Neural progenitor cell (in vitro differentiated cells): ENCODE measurements around the gene CELF6. TPM values are rescaled to one million over a fixed set of nuclear protein-coding genes. Genes with fewer than 3 reads are reported as not detected.

Experiments
- DNase-seq: peaks from one replicate; pipeline ENCODE4 v3.0.0-alpha.2; 2016; ENCODE audit warnings: low spot score
- H2AFZ ChIP-seq: fragments of 200-600 bp; sonication (generic); replicated peaks from 2 replicates; pipeline ENCODE4 v1.6.1; 2016; ENCODE audit warnings: antibody characterized with exemption
- H3F3A ChIP-seq: fragments of 200-600 bp; sonication (generic); 2 replicates; pipeline ENCODE4 v1.6.1; 2016; ENCODE audit warnings: antibody characterized with exemption, low read depth
- H3K27ac ChIP-seq: fragments of 200-600 bp; sonication (generic); 2 replicates; pipeline ENCODE4 v1.5.1; 2016; ENCODE audit warnings: mild to moderate bottlenecking
- H3K27me3 ChIP-seq: fragments of 200-600 bp; sonication (generic); 2 replicates; pipeline ENCODE4 v1.6.1; 2016; ENCODE audit warnings: mild to moderate bottlenecking, moderate library complexity
- H3K36me3 ChIP-seq: fragments of 200-600 bp; sonication (generic); 2 replicates; pipeline ENCODE4 v1.5.1; 2016
- H3K4me1 ChIP-seq: fragments of 200-600 bp; sonication (generic); 2 replicates; pipeline ENCODE4 v1.6.1; 2016; ENCODE audit warnings: mixed run types
- H3K4me2 ChIP-seq: fragments of 200-600 bp; sonication (generic); 2 replicates; pipeline ENCODE4 v1.6.1; 2016
- H3K4me3 ChIP-seq: fragments of 200-600 bp; sonication (generic); 2 replicates; pipeline ENCODE4 v1.5.1; 2016
- H3K79me2 ChIP-seq: fragments of 200-600 bp; sonication (generic); 2 replicates; pipeline ENCODE4 v1.6.1; 2016; ENCODE audit warnings: low read depth
- H3K9ac ChIP-seq: fragments of 200-600 bp; sonication (generic); 2 replicates; pipeline ENCODE4 v1.6.1; 2016
- H3K9me3 ChIP-seq: fragments of 200-600 bp; sonication (generic); 2 replicates; pipeline ENCODE4 v1.5.1; 2016; ENCODE audit warnings: low read depth
- H4K20me1 ChIP-seq: fragments of 200-600 bp; sonication (generic); 2 replicates; pipeline ENCODE4 v1.6.1; 2016; ENCODE audit warnings: low read depth
- H3K27ac Mint-ChIP-seq: 3 replicates; pipeline ENCODE4 v1.8.0; 2021; ENCODE audit warnings: mixed read lengths
- H3K27me3 Mint-ChIP-seq: 2 replicates; pipeline ENCODE4 v1.8.0; 2022; ENCODE audit warnings: low read depth, mild to moderate bottlenecking, inconsistent platforms, moderate library complexity, mixed read lengths; ENCODE audit not compliant: insufficient read depth
- H3K36me3 Mint-ChIP-seq: 3 replicates; pipeline ENCODE4 v1.8.0; 2021; ENCODE audit warnings: mixed read lengths
- H3K4me1 Mint-ChIP-seq: 3 replicates; pipeline ENCODE4 v1.8.0; 2021; ENCODE audit warnings: mixed read lengths
- H3K4me3 Mint-ChIP-seq: 3 replicates; pipeline ENCODE4 v1.8.0; 2021; ENCODE audit warnings: mild to moderate bottlenecking, moderate library complexity, mixed read lengths
- H3K9me3 Mint-ChIP-seq: 3 replicates; pipeline ENCODE4 v1.8.0; 2020; ENCODE audit warnings: mixed read lengths
- CTCF ChIP-seq: fragments of 200-600 bp; sonication (generic); IDR thresholded peaks from 2 replicates; pipeline ENCODE4 v1.5.1; 2017; ENCODE audit warnings: antibody characterized with exemption, mild to moderate bottlenecking
- EZH2 ChIP-seq: fragments of 200-600 bp; sonication (generic); IDR thresholded peaks from 2 replicates; pipeline ENCODE4 v1.6.1; 2017; ENCODE audit warnings: antibody characterized with exemption, mild to moderate bottlenecking, moderate library complexity
- EZH2phosphoT487 ChIP-seq: fragments of 200-600 bp; sonication (generic); IDR thresholded peaks from 2 replicates; pipeline ENCODE4 v1.6.1; 2017; ENCODE audit warnings: antibody characterized with exemption
- total RNA-seq: library from RNA; depleted of rRNA; stranded (reverse); fragments of >200 nt; gene quantifications from 2 replicates; pipeline ENCODE4 v1.2.3, GENCODE V29; 2015; ENCODE audit warnings: low replicate concordance

The CELF6 gene
- total RNA-seq, 1 donor from 2014 or later = 0.95 TPM

GRCh38 chr15:72284781-72285180 is 35.2 kb downstream of the CELF6 start:
- no peaks in the 10 kb centered on the region for H3K4me1 Mint-ChIP-seq
- no peaks in the 10 kb centered on the region for H3K4me1 ChIP-seq
- TF ChIP-seq CTCF (no peak), EZH2phosphoT487 (no peak), EZH2 (no peak)
- H3K27ac ChIP-seq = no peak overlapping the region
- no peak overlapping the region for H3K4me3 Mint-ChIP-seq
- no peaks in the 10 kb centered on the region for H3K36me3 ChIP-seq
- H3K79me2 ChIP-seq = no peaks in the 10 kb centered on the region
- H4K20me1 ChIP-seq = no peaks in the 10 kb centered on the region
- H3K4me3 ChIP-seq = no peak overlapping the region
- H2AFZ ChIP-seq = no peak overlapping the region
- H3K27ac Mint-ChIP-seq = peak overlapping the region; percentile 57
- no peak overlapping the region for H3K4me2 ChIP-seq
- no peaks in the 10 kb centered on the region for H3K9me3 ChIP-seq
- no peak overlapping the region for H3K9ac ChIP-seq
- H3K36me3 Mint-ChIP-seq = no peaks in the 10 kb centered on the region
- H3F3A ChIP-seq = peaks cover 5% of the 10 kb centered on the region
- peaks cover 48% of the 10 kb centered on the region for H3K27me3 ChIP-seq
- no peak for DNase-seq
- no peaks in the 10 kb centered on the region for H3K9me3 Mint-ChIP-seq
- H3K27me3 Mint-ChIP-seq = peaks cover 10% of the 10 kb centered on the region

GRCh38 chr15:72281713-72282112 is 38.2 kb downstream of the CELF6 start:
- no peak overlapping the region for H3K4me3 Mint-ChIP-seq
- H2AFZ ChIP-seq = no peak overlapping the region

GRCh38 chr15:72280751-72281150 is 39.2 kb downstream of the CELF6 start:
- no peaks in the 10 kb centered on the region for H3K36me3 Mint-ChIP-seq

More at GRCh38 chr15:72281713-72282112, 38.2 kb downstream of the CELF6 start:
- H3K27me3 ChIP-seq = peaks cover 70% of the 10 kb centered on the region
- H3K4me2 ChIP-seq = no peak overlapping the region
- no peak overlapping the region for H3K27ac ChIP-seq
- H3K36me3 ChIP-seq = no peaks in the 10 kb centered on the region
- H3K79me2 ChIP-seq = no peaks in the 10 kb centered on the region
- Mint-ChIP-seq H3K36me3 (no peaks in the 10 kb centered on the region), H3K9me3 (no peaks in the 10 kb centered on the region), H3K27ac (no peak overlapping the region), H3K4me1 (no peaks in the 10 kb centered on the region), H3K27me3 (peaks cover 10% of the 10 kb centered on the region)
- no peak for DNase-seq
- H3F3A ChIP-seq = peaks cover 5% of the 10 kb centered on the region
- no peak overlapping the region for H3K9ac ChIP-seq
- H3K4me1 ChIP-seq = no peaks in the 10 kb centered on the region
- no peaks in the 10 kb centered on the region for H4K20me1 ChIP-seq
- H3K9me3 ChIP-seq = no peaks in the 10 kb centered on the region
- H3K4me3 ChIP-seq = no peak overlapping the region
- TF ChIP-seq EZH2phosphoT487 = no peak

More at GRCh38 chr15:72280751-72281150, 39.2 kb downstream of the CELF6 start:
- no peaks in the 10 kb centered on the region for H3K9me3 Mint-ChIP-seq
- H2AFZ ChIP-seq = no peak overlapping the region
- no peak overlapping the region for H3K27ac ChIP-seq
- H3K4me1 Mint-ChIP-seq = no peaks in the 10 kb centered on the region
- H3K4me3 Mint-ChIP-seq = no peak overlapping the region
- no peaks in the 10 kb centered on the region for H4K20me1 ChIP-seq
- no peaks in the 10 kb centered on the region for H3K79me2 ChIP-seq
- H3K4me1 ChIP-seq = no peaks in the 10 kb centered on the region
- H3K27me3 Mint-ChIP-seq = peaks cover 7% of the 10 kb centered on the region
- H3K4me2 ChIP-seq = no peak overlapping the region
- no peak for DNase-seq
- H3K4me3 ChIP-seq = no peak overlapping the region
- no peaks in the 10 kb centered on the region for H3K9me3 ChIP-seq
- H3K36me3 ChIP-seq = no peaks in the 10 kb centered on the region
- peaks cover 5% of the 10 kb centered on the region for H3F3A ChIP-seq
- H3K9ac ChIP-seq = no peak overlapping the region
- no peak overlapping the region for H3K27ac Mint-ChIP-seq
- peaks cover 70% of the 10 kb centered on the region for H3K27me3 ChIP-seq
- TF ChIP-seq CTCF (no peak), EZH2 (no peak), EZH2phosphoT487 (no peak)
